Measurements from ENCODE around the gene RSRC2.
A peak's percentile ranks its signal among the peaks of the same experiment; 100 is the strongest.
"Not testable (repeated sequence)": the region's sequence is repeated elsewhere in the genome, so short reads cannot be mapped to it uniquely, and the experiment has no call there.

The RSRC2 gene, protein sequence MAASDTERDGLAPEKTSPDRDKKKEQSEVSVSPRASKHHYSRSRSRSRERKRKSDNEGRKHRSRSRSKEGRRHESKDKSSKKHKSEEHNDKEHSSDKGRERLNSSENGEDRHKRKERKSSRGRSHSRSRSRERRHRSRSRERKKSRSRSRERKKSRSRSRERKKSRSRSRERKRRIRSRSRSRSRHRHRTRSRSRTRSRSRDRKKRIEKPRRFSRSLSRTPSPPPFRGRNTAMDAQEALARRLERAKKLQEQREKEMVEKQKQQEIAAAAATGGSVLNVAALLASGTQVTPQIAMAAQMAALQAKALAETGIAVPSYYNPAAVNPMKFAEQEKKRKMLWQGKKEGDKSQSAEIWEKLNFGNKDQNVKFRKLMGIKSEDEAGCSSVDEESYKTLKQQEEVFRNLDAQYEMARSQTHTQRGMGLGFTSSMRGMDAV

DNA sequence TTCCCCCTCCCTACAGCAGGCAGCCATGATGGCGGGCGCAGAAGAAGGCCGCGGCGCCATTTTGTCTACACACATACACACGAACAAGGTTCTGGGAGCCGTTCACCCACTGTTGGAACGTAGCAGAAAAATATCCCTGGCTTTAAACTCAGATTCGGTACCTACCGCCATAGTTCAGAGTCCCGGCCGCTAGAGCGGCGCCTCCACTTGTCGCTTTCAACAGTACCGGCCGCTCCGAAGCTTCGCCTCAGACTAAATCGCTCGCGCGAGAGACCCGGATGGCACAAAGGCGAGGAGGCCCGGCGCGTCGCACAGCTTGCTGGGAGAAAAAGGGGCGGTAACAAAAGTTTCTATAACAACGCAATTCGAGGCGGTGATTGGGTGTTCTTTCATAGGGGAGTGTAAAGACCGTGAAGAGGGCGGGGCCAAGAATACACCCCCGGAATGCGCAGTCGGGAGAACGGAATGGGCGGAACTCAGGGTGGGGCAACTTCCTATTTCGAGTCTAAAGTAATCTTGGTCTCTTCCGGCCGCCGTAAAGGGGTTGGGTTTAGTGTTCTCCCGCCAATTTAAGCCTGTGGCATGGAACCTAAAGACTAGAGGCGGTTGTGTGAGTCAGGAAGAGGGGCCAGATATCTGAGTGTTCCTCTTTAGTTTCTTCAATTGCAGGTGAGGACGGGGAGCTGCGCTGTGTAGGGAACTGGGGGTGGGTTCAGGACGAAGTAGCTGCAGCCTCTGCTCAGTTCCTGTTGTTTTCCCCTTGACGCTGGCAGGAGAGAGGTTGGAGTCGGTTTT lies at the start of gene RSRC2, which contains the start of gene KNTC1:
Gene RSRC2, minus strand, starts transcription at position 254 of the 795 bp plus-strand sequence. Its CDS starts 83 bp downstream, at position 171.
Gene KNTC1, plus strand, starts transcription at position 567 of the 795 bp plus-strand sequence. CDS start 2,815 bp downstream, outside the sequence.
- DNase-seq = peak; percentile 99 to 100 (median 100)

DNA sequence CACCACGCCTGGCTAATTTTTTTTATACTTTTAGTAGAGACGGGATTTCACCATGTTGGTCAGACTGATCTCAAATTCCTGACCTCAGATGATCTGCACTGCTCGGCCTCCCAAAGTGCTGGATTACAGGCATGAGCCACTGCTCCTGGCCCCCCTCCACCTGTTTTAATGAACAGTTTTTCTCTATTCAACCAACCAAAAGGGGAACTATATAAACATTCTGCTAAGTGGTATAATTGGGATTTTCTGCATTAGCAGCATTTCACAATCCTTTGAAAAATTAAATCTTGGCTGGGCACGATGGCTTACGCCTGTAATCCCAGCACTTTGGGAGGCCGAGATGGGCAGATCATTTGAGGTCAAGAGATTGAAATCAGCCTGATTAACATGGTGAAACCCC lies 45.1 kb upstream of the RSRC2 start:
- no peak for DNase-seq

- not testable (repeated sequence) for DNase-seq
These were observed 43.3 kb upstream of the RSRC2 start for GRCh38 chr12:122570006-122570405.

DNA sequence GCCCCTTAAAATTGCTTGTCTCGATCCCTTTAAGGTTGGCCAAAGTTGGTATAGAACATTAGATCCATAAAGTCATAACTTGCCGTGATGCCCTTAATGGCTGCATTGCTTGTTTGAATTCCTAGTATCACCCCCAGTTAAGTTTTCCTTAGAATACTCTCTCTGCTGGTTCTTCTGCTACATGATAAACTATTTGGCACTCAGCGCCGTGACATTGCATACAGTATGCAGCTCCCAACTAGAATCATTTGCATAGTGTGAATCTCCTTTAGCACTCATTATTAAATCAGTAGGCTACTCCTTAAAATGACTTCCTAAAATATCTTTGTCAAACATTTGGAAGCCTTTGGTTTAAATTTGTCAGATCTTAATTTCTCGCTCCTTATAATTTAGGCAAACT lies 42.6 kb upstream of the RSRC2 start:
- no peak for DNase-seq

DNA sequence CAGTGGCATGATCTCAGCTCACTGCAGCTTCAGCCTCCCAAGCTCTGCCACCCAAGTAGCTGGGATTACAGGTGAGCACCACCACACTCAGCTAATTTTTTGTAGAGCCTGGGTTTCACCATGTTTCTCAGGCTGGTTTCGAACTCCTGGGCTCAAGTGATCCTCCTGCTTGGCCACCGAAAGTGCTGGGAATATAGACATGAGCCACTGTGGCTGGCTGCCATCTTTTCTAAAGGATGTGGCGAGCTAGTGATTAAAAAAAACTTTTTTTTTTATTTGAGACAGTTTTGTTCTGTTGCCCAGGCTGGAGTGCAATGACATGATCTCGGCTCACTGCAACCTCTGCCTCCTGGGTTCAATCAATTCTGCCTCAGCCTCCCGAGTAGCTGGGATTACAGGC lies 40.1 kb upstream of the RSRC2 start:
- DNase-seq = not testable (repeated sequence)

GRCh38 chr12:122563361-122563760 lies 36.6 kb upstream of the RSRC2 start:
- no peak for DNase-seq

DNA sequence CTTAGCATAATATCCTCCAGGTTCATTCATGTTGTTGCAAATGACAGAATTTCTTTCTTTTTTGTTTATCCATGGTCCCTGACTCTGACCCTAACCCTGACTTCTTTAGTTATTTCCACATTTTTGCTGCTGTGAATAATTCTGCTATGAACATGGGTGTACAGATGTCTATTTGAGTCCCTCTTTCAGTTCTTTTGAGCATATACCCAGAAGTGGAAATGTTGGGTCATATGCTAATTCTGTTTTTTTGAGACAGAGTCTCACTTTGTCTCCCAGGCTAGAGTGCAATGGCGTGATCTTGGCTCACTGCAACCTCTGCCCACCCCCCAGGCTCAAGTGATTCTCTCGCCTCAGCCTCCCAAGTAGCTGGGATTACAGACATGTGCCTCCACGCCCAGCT lies 33.4 kb upstream of the RSRC2 start:
- no peak for DNase-seq

- DNase-seq = no peak
These were observed 32.3 kb upstream of the RSRC2 start for GRCh38 chr12:122558745-122559641.

DNA sequence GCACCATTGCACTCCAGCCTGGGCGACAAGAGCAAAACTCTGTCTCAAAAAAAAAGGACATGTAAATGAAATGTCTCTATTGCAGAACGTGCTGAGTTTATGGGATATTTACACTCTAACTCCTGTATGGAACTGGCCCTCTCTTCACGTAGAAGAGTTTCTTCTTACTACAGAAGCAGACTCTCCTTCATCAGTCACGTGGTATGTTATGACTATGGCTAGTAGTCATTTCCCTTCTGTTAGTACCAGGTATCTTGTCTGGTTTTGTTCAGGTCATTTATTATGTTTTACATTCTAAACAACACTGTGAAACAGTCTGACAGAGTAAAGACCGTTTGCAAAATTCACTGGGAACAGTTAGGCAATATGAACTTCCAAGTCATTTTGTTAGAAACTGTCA lies 20.6 kb upstream of the RSRC2 start:
- no peak for DNase-seq

DNA sequence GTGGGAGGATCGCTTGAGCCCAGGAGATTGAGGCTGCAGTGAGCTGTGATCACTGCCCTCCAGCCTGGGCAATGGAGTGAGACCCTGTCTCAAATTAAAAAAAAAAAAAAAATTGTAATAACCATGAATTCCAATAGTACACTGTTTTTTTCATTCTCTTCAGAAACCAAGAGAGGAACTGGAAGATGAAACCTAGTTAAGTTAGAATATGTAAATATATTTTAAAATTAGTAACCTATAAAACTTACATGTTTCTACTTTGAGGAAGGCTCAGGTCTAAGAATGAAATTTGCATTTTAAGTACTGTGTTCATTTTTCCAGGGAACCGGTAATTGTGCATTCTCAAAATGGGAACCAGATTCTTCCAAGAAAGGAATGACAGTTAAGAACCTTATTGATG lies 19.1 kb upstream of the RSRC2 start:
- no peak for DNase-seq

- no peak for DNase-seq
These were observed 17.8 kb upstream of the RSRC2 start for GRCh38 chr12:122544537-122544936.

GRCh38 chr12:122538496-122538895 lies 11.8 kb upstream of the RSRC2 start:
- no peak for DNase-seq

GRCh38 chr12:122537021-122537420 lies 10.3 kb upstream of the RSRC2 start:
- DNase-seq = no peak

DNA sequence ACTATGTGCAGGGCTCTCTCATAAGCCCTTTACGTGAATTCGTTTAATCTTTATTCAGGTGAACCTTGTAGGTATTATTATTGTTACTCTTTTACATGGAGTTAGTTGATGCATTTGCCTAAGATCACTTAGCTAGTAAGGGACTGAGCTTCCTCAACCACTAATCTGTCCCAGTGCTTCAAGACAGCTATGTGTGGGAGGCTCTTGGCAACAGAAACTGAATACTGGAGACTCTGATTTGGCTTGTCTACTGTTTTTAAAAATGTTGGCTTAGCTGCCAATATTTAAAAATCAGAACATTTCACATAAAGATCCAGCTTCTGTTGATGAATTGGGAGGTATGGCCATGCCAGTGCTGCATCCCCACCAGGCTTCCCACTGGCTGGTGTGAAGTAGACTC lies 7.1 kb upstream of the RSRC2 start:
- no peak for DNase-seq

DNA sequence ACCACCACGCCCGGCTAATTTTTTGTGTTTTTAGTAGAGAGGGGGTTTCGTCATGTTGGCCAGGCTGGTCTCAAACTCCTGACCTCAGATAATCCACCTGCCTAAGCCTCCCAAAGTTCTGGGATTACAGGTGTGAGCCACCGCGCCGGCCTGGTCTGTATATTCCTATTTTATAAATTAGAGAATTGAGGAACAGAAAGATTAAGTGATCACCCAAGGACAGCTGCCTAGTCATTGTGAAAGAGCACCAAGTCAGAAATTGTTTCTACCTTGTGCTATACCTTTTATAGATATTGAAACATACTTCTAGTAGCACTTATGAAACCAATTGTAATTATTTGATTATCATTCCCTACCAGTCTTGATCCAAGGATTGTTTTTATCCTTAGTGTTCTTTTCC lies 2.3 kb upstream of the RSRC2 start:
- DNase-seq = no peak

DNA sequence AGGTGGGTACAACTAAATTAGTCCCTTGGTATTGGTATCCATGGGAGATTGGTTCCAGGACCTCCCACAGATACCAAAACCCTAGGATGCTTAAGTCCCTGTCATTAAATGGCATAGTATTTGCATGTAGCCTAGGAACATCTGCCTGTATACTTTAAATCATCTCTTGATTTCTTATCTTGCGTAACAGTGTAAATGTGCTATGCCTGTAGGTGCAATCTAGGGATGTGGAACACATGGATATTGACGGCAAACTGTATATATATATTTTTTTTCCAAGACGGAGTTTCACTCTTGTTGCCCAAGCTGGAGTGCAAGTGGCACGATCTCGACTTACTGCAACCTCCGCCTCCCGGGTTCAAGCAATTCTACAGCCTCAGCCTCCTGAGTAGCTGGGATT lies 1.8 kb upstream of the RSRC2 start:
- DNase-seq = no peak

DNA sequence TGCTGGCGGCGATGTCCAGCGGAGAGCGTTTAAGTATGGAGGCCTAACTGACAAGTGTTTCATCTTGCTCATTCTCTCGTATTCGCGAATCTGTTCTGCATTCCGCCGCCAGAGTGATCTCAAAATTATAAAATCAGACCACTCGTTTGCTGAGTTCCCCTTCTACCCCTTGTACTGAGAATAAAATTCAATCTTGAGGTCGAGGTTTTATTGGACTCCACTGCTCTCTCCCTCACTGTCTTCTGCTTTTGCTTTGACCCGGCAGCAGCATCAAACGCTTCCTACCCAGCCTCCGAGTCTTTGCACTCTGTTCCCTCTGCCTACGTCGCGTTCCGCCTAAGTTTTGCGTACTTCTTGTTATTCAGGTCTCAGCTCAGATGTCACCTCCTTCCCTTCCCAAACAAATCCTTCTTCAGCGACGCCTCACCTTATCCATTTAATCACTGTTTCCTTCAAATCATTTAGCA lies 775 bp upstream of the RSRC2 start:
- DNase-seq = peak; percentile 46 to 57 (median 46)

- no peak for DNase-seq
These were observed 2.7 kb downstream of the RSRC2 start for GRCh38 chr12:122523846-122524718.

GRCh38 chr12:122523280-122523679 lies 3.5 kb downstream of the RSRC2 start:
- DNase-seq = peak in 1 of 3 donors; percentile 12

GRCh38 chr12:122520676-122521075 lies 6.1 kb downstream of the RSRC2 start:
- DNase-seq = no peak

GRCh38 chr12:122519418-122519817 lies 7.3 kb downstream of the RSRC2 start:
- DNase-seq = no peak

GRCh38 chr12:122518908-122519307 lies 7.8 kb downstream of the RSRC2 start:
- DNase-seq = no peak
